DMS 273 (cell line): Measurements from ENCODE around the gene CERT1.

ENCODE experiments used
- DNase-seq: peaks from one replicate; lab custom pipeline; 2025; ENCODE audit not compliant: unreplicated experiment; lab: John Stamatoyannopoulos, UW

CERT1 gene

DNA sequence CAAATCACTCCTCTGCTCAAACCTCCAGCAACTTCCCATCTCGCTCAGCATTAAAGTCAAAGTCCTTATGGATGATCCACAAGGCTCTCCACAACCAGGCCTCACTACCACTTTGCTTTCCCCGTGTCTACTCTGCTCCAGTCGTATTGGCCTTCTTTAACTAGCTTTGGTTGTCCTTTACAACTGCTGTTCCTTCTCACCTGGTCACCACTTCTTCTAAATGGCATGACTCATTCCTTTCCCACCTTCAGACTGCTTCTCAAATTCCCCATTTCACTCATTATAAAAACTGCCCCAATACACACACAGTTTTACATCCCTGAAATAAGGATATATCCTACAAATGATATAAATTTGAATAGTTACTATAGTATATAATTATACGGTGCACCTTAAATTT lies 30.4 kb downstream of the CERT1 start:
- no peak for DNase-seq

GRCh38 chr5:75475364-75475763 lies 36.1 kb downstream of the CERT1 start:
- no peak for DNase-seq

GRCh38 chr5:75473463-75473862 lies 38.0 kb downstream of the CERT1 start:
- DNase-seq, result no peak

- no peak for DNase-seq
Observed at GRCh38 chr5:75472973-75473372, 38.5 kb downstream of the CERT1 start.

DNA sequence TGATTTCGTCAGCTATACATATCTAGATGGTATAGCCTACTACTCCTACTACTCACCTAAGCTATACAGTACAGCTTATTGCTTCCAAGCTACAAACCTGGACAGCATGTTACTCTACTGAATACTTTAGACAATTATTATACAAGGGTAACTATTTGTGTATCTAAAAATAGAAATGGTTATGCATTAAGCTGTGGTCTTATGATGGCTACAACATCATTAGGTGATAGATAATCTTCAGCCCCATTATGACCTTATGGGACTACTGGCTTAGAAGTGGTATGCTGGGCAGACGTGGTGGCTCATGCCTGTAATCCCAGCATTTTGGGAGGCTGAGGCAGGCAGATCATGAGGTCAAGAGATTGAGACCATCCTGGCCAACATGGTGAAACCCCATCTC lies 40.2 kb downstream of the CERT1 start:
- DNase-seq, result no peak

- no peak for DNase-seq
Observed at GRCh38 chr5:75469017-75469416, 42.4 kb downstream of the CERT1 start.

DNA sequence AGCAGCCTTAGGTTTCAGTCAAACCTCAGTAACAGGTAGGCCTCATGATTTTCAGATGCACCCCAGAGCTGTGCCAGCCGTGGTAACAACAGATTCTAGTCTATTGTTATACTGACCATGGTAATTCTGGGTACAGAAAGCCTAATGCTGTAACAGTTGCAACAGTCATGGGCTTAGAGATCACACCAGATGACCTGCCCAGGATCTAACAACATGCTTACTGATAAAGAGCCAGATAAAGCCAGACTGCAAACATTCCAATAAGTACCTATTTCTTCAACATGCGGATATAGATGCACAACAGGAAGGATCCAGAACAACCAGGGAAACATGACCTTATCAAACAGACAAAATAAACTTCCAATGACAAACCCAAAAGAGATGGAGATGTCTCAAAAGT lies 42.8 kb downstream of the CERT1 start:
- no peak for DNase-seq

DNA sequence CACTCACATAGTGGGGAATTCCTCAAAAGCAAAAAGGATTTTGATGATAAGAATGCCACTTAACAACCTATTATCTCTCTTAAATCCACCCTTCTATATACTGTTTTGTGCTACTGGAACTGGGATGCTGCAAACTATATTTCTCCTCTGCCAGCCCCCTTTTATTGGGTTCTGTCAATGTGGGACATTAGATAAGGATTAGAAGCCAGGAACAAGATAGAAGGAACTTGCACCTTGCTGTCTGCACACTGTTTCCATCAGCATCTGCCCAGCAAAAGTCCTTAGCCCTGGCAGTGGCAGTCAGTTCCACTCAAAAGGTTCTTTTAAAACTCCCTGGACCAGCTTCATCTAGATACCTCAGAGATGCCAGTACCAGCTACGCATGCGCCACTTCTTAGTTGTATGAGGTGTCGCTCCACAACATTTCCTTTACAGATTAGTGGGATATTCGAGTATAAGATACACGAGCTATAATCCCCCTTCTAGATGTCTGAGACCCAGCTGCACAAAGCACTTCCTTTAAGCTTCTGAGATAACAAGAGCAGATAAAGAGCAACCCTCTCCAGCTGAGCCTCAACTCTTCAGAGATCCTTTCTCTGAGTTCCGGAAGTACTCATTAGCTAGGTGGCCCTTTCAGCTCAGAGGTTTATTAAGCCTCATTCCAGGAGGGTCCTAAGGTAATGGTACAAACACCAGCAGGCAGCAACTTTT lies 45.3 kb downstream of the CERT1 start:
- no peak for DNase-seq

DNA sequence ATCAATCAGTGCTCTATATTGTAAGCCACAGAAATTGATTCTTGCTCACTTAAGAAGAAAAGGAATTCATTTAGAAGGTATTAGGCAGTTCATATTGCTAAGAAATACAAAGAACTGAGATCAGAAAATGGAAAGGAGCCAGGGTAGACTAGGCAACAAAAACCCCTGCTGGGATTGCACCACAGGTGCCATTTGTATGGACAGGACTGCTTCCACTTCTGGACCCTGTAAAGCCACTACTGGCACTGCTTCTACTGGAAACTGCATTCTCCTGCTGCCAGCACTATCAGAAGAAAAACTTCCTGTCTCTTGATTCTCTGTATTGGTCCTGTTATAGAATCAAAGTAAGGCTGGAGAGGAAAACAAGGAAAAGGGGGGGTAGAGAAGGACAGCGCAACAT lies 45.9 kb downstream of the CERT1 start:
- DNase-seq, result peak; percentile 9

- DNase-seq, result no peak
Observed at GRCh38 chr5:75463726-75464125, 47.7 kb downstream of the CERT1 start.

GRCh38 chr5:75461679-75462078 lies 49.8 kb downstream of the CERT1 start:
- DNase-seq, result no peak

- peak; percentile 26 for DNase-seq
Observed at GRCh38 chr5:75460942-75461610, 50.4 kb downstream of the CERT1 start.

DNA sequence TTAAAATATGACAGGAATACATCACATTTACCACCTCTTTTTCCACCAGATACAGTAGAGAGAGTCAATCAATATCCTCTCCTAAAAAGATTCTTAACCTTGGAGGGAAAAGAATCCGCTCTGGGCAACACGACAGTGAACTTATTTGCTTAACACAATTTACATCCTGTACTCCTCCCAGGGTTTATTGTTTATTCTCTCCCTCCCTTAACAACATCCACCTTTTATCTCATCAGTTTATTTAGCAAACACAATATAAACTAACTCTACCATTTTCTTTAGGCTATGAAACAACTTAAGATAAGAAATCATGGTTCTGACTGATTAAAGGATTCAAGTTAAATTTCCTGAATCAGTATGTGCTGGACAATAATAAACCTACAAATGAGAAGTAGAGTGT lies 50.9 kb downstream of the CERT1 start:
- DNase-seq, result no peak

- no peak for DNase-seq
Observed at GRCh38 chr5:75457691-75458090, 53.7 kb downstream of the CERT1 start.

DNA sequence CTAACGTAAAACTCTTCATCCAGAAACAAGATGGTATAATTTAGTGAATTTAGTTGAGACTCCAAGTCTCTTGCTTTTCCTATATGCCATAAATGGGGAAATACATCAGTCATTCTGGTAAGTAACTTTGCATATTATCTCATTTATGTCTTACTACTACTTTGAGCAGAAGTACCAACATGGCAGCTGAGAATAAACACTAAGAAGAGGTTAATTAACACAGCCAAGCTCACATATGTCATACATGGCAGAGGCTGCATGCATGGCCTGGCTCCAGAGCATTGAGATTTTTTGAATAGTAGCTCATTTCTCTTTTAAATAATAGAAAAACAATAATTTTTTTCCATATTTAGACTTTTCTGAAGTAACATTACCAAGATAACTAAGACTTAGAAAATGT lies 54.3 kb downstream of the CERT1 start:
- no peak for DNase-seq

- no peak for DNase-seq
Observed at GRCh38 chr5:75450069-75450468, 61.4 kb downstream of the CERT1 start.

- no peak for DNase-seq
Observed at GRCh38 chr5:75446068-75446467, 65.4 kb downstream of the CERT1 start.

DNA sequence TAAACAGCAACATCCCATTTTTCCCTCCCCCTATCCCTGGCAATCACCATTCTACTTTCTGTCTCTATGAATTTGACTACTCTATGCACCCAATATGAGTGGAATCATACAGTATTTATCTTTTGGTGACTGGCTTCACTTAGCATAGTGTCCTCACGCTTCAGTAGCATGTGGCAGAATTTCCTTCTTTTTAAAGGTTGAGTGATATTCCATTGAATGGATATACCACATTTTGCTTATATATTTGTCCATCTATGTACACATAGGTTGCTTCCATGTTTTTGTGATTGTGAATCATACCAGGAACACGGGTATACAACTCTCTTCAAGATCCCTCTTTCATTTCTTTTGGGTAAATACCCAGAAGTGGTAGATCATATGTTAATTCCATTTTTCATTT lies 69.9 kb downstream of the CERT1 start:
- no peak for DNase-seq

DNA sequence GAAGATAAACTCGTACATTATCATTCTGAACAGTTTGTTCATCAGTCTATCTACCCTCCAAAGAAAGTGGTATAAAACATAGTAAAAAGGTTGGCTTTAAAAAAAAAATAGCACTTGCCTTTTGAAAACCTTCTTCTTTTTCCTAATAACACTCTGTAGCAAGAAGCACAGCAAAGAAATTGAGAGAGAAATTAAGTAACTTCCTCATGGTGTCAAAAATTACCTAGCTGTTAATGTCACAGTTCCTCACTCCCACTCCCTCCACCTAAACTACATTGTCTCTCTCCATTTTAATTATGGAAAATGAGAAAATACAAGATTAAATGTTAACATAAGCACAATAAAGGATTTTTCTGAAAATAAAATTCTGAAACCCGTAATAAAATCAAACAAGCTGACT lies 72.2 kb downstream of the CERT1 start:
- DNase-seq, result no peak

DNA sequence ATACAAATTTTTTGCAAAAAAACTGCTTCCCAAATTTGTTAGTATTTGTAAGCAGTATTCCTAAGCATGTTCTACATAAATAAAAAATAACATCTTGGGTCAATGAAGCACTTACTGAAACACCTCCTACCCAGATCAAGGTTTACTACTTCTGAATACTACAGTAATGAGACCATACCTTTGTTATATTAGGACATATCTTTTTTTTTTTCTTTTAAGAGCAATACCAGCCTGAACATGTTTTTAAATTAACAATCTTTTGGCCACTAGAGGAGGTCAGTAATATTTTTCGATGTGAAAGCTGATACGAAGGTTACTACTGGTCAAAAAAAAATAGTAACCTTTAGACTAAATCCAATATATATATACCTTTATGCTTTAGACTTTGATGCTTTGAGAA lies 72.7 kb downstream of the CERT1 start:
- DNase-seq, result no peak

DNA sequence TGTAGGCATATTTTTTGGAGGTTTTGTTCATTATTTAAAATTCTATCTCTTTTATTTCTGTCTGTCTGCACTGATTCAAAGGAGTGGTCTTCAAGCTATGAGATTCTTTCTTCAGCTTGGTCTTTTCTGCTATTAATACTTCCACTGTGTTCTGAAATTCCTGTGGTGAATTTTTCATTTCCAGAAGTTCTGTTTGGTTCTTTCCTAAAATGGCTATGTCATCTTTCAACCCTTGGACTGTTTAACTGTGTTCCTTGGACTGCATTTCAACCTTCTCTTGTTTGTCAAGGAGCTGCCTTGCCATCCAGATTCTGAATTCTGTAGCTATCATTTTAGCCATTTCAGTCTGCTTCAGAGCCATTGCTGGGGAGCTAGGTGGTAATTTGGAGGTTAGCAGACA lies 76.3 kb downstream of the CERT1 start:
- DNase-seq, result no peak

DNA sequence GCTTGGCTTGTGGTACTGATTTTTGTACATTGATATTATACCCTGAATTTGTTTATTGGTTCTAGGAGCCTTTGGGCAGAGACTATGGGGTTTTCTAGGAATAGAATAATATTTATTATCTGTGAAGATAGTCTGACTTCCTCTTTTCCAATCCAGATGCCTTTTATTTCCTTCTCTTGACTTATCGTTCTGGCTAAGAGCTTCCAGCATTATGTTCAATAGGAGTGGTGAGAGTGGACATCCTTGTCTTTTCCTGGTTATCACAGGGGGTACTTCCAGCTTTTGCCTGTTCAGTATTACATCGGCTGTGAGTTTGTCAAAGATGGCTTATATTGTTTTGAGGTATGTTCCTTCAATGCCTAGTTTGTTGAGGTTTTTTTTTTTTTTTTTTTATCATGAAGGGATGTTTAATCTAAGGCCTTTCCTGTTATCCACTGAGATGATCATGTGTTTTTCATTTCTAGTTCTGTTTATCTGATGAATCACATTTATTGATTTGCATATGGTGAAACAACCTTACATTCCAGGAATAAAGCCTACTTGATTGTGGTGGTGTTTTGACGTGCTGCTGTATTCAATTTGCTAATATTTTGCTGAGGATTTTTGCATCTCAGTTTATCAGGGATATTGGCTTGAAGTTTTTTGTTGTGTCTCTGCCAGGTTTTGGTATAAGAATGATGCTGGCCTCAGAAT lies 77.5 kb downstream of the CERT1 start:
- DNase-seq, result no peak
